Fibroblast of lung (primary cell): ENCODE results near the gene CDK9. TPM values are rescaled to one million over a fixed set of nuclear protein-coding genes. Genes with fewer than 3 reads are reported as not detected.

Source experiments
- DNase-seq, 2 donors: peaks; one replicate each; pipeline versions ENCODE4 v3.0.0 to v3.0.0-alpha.2; 2010; ENCODE audit warnings: low read depth in 2 of 2
- H2AFZ ChIP-seq: 2 replicates; pipeline ENCODE4 v1.5.1; 2012; ENCODE audit warnings: low read length, control low read depth, inconsistent platforms
- H3K27ac ChIP-seq: 2 replicates; pipeline ENCODE4 v1.5.1; 2011; ENCODE audit warnings: low read length, control low read depth; ENCODE audit not compliant: insufficient read depth
- H3K27me3 ChIP-seq: 2 replicates; pipeline ENCODE4 v1.5.1; 2011; ENCODE audit warnings: mild to moderate bottlenecking, low read length; ENCODE audit not compliant: control insufficient read depth, insufficient read depth
- H3K36me3 ChIP-seq: 2 replicates; pipeline ENCODE4 v1.5.1; 2011; ENCODE audit warnings: low read length; ENCODE audit not compliant: control insufficient read depth, insufficient read depth
- H3K4me1 ChIP-seq: 2 replicates; pipeline ENCODE4 v1.5.1; 2011; ENCODE audit warnings: low read length; ENCODE audit not compliant: control insufficient read depth, insufficient read depth; ENCODE audit errors: extremely low read depth
- H3K4me2 ChIP-seq: 2 replicates; pipeline ENCODE4 v1.5.1; 2011; ENCODE audit warnings: low read length, control low read depth; ENCODE audit not compliant: insufficient read depth; ENCODE audit errors: extremely low read depth
- H3K4me3 ChIP-seq, 4 experiments: fragments of 200-600 bp in 1 of 4; sonication (generic) in 1 of 4; replicated peaks in 1 of 4; 2 replicates each; pipeline ENCODE4 v1.5.1; 2011 to 2016; ENCODE audit warnings: low read length in 4 of 4, low read depth in 3 of 4, mild to moderate bottlenecking in 3 of 4, control low read depth in 2 of 4, inconsistent platforms in 1 of 4, mixed read lengths in 1 of 4; ENCODE audit not compliant: insufficient read depth in 1 of 4; ENCODE audit errors: control extremely low read depth in 1 of 4
- H3K79me2 ChIP-seq: 2 replicates; pipeline ENCODE4 v1.5.1; 2012; ENCODE audit warnings: mild to moderate bottlenecking, low read length, inconsistent platforms; ENCODE audit not compliant: control insufficient read depth, insufficient read depth
- H3K9ac ChIP-seq: 2 replicates; pipeline ENCODE4 v1.5.1; 2011; ENCODE audit warnings: mild to moderate bottlenecking, low read length, control low read depth; ENCODE audit not compliant: insufficient read depth
- H3K9me3 ChIP-seq: 2 replicates; pipeline ENCODE4 v1.5.1; 2012; ENCODE audit warnings: low read depth, low read length; ENCODE audit not compliant: control insufficient read depth, insufficient read depth
- H4K20me1 ChIP-seq: 2 replicates; pipeline ENCODE4 v1.5.1; 2011; ENCODE audit warnings: low read length; ENCODE audit not compliant: control insufficient read depth, insufficient read depth; ENCODE audit errors: extremely low read depth
- CTCF ChIP-seq, 2 donors: IDR thresholded peaks in 1 of 2; conservative IDR thresholded peaks in 1 of 2; 1 replicate in 1 of 2; 2 replicates in 1 of 2; pipeline ENCODE4 v1.5.1; 2011 to 2012; ENCODE audit warnings: low read length in 2 of 2, control low read depth in 1 of 2, inconsistent platforms in 1 of 2, low read depth in 1 of 2, mild to moderate bottlenecking in 1 of 2
- EZH2 ChIP-seq: IDR thresholded peaks from 2 replicates; pipeline ENCODE4 v1.5.1; 2012; ENCODE audit warnings: low read length, control low read depth, mild to moderate bottlenecking; ENCODE audit errors: missing control alignments
- polyA plus RNA-seq, 2 donors: library from polyadenylated mRNA; depleted of rRNA in 1 of 2; stranded (reverse) in 1 of 2; unstranded in 1 of 2; fragments of >200 nt; gene quantifications; 2 replicates each; pipeline ENCODE4 v1.2.1, GENCODE V29; 2011 to 2012; ENCODE audit warnings: missing spikeins in 1 of 2
- total RNA-seq: library from RNA; depleted of rRNA; stranded (reverse); fragments of >200 nt; gene quantifications from 2 replicates; pipeline ENCODE4 v1.2.1, GENCODE V29; 2014

Gene CDK9
- total and polyA plus RNA-seq, 2 donors (not counting 1 experiment from before 2014, with no cell fraction given), result 54.8 to 82.2 TPM

GRCh38 chr9:127753148-127753547, 32.7 kb upstream of the CDK9 start:
- no peak overlapping the region for H3K4me3 ChIP-seq
- no peaks in the 10 kb centered on the region for H3K79me2 ChIP-seq
- no peak overlapping the region for H3K4me2 ChIP-seq
- H3K9ac ChIP-seq, result no peak overlapping the region
- no peak overlapping the region for H3K27ac ChIP-seq
- H3K27me3 ChIP-seq, result peaks cover 36% of the 10 kb centered on the region
- no peaks in the 10 kb centered on the region for H3K9me3 ChIP-seq
- no peaks in the 10 kb centered on the region for H3K36me3 ChIP-seq
- H4K20me1 ChIP-seq, result peaks cover 2% of the 10 kb centered on the region
- no peak overlapping the region for H2AFZ ChIP-seq
- DNase-seq, result no peak
- H3K4me1 ChIP-seq, result no peaks in the 10 kb centered on the region
- no peak for TF ChIP-seq EZH2
- no peak for TF ChIP-seq CTCF (conservative IDR thresholded peaks at IDR 0.05 in 1 of 2, IDR thresholded peaks at IDR 0.05 in 1 of 2; ENCODE audit: low read depth in 1 of 2, low read length in 2 of 2)

GRCh38 chr9:127753622-127754021, 32.2 kb upstream of the CDK9 start:
- Histone ChIP-seq H2AFZ (no peak overlapping the region), H3K4me3 (no peak overlapping the region), H3K27me3 (peaks cover 33% of the 10 kb centered on the region), H3K4me1 (no peaks in the 10 kb centered on the region), H3K9ac (no peak overlapping the region), H3K4me2 (no peak overlapping the region), H3K27ac (no peak overlapping the region), H3K9me3 (no peaks in the 10 kb centered on the region), H3K79me2 (no peaks in the 10 kb centered on the region), H4K20me1 (peaks cover 2% of the 10 kb centered on the region), H3K36me3 (no peaks in the 10 kb centered on the region)
- DNase-seq, result no peak
- TF ChIP-seq EZH2 (no peak), CTCF (conservative IDR thresholded peaks at IDR 0.05 in 1 of 2, IDR thresholded peaks at IDR 0.05 in 1 of 2; ENCODE audit: low read depth in 1 of 2, low read length in 2 of 2) (no peak)

- no peaks in the 10 kb centered on the region for H3K79me2 ChIP-seq
- H3K27me3 ChIP-seq, result peaks cover 33% of the 10 kb centered on the region
- H4K20me1 ChIP-seq, result peaks cover 2% of the 10 kb centered on the region
- no peaks in the 10 kb centered on the region for H3K36me3 ChIP-seq
- no peak overlapping the region for H2AFZ ChIP-seq
- no peak overlapping the region for H3K4me3 ChIP-seq
- no peak for TF ChIP-seq CTCF (conservative IDR thresholded peaks at IDR 0.05 in 1 of 2, IDR thresholded peaks at IDR 0.05 in 1 of 2; ENCODE audit: low read depth in 1 of 2, low read length in 2 of 2)
- TF ChIP-seq EZH2, result peak; percentile 68
- H3K4me1 ChIP-seq, result no peaks in the 10 kb centered on the region
- H3K9ac ChIP-seq, result no peak overlapping the region
- no peak overlapping the region for H3K27ac ChIP-seq
- no peaks in the 10 kb centered on the region for H3K9me3 ChIP-seq
- H3K4me2 ChIP-seq, result no peak overlapping the region
- peak in 1 of 2 donors; percentile 16 for DNase-seq
These were observed 31.5 kb upstream of the CDK9 start for GRCh38 chr9:127754099-127755060.
